Parietal lobe (tissue), 1 donor: ENCODE measurements around the gene EVA1B. TPM values are rescaled to one million over a fixed set of nuclear protein-coding genes. Genes with fewer than 3 reads are reported as not detected.

Experiments used
- total RNA-seq: library from RNA; depleted of rRNA; stranded (reverse); fragments of >200 nt; gene quantifications from one replicate; pipeline ENCODE4 v1.2.3, GENCODE V29; 2014

Gene EVA1B, protein sequence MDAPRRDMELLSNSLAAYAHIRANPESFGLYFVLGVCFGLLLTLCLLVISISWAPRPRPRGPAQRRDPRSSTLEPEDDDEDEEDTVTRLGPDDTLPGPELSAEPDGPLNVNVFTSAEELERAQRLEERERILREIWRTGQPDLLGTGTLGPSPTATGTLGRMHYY
- total RNA-seq = 1.6 TPM

DNA sequence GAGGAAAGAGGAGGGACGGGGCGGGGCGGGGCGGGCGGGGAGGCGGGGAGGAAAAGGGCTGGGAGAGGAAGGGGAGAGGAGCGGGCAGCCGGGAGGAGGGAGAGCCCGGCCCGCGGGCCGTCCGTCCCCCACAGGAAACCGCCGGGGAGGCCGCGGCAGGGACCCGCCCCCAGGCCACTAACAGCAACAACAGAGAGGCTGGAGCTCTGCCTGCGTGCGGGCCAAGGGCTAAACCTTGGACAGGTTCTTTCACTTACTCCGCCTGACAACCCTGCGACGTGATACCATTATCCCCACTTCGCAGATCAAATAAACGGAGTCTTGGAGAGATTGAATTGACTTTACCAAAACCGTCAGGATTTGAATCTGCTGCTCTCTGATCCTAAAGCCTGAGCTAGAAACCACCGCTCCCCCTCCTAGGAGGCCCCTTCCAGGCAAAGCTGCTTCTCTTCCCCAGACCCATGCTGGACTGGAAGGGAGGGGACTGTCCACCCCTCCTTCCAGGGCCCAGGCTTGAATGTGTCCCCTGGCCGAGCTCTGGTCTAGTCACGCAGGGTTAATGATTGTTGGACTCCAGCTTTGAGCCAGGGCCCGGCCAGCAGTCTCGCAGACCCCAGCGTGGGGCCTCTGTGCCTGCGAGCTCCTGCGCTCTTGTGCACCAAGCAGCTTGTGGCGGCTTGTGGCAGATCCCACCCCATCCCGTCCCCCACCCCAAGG lies at the start of gene EVA1B:
Gene EVA1B, minus strand, starts transcription at position 10 of the 717 bp plus-strand sequence. CDS start 608 bp downstream, outside the sequence.

DNA sequence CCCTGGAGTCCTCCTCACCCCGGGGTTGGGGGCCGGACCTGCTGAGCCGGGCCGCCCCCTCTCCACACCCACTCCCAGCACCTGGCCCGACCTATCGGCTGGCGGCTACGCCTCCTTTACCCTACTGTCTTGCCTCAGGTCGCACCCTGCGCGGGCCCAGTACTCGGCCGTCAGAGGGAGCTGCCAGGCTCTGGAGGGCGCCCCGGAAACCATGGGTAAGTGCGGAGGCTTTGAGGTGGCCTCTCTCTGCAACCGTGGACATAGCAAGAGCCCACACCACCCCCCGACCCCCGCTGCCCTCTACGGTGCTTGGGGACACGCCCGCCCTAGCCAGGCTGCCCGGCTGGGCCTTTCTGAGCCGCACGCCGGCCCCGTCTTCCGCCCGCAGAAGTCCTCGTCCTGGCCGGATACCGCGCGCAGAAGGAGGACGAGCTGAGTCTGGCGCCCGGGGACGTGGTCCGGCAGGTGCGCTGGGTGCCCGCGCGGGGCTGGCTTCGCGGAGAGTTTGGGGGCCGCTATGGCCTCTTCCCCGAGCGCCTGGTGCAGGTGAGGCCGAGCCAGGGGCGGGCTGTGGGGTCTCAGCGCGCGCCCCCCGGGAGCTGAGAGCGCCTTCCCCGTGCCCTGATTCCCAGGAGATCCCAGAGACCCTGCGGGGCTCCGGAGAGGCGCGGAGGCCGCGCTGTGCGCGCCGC lies 17.1 kb downstream of the EVA1B start, which contains the start of gene SH3D21:
Gene SH3D21, plus strand, starts transcription at position 159 of the 692 bp plus-strand sequence. Its CDS starts 53 bp downstream, at position 212.

Other genes starting within 250 kb of the EVA1B start
- gene TEKT2, start 239.6 kb downstream of the EVA1B start, total RNA-seq = 23.8 TPM
- 20.0 TPM for gene ADPRS, start 234.8 kb downstream of the EVA1B start, total RNA-seq
- gene COL8A2, start 198.4 kb downstream of the EVA1B start, total RNA-seq = 0.94 TPM
- gene TRAPPC3, start 174.2 kb downstream of the EVA1B start, total RNA-seq = 36.6 TPM
- 76.7 TPM for gene MAP7D1, start 167.5 kb downstream of the EVA1B start, total RNA-seq
- 101 TPM for gene THRAP3, start 99.2 kb downstream of the EVA1B start, total RNA-seq
- 4.7 TPM for gene SH3D21, start 17.3 kb downstream of the EVA1B start, total RNA-seq
- 15.0 TPM for gene STK40, start 62.3 kb upstream of the EVA1B start, total RNA-seq
- 5.3 TPM for gene LSM10, start 74.3 kb upstream of the EVA1B start, total RNA-seq
- 23.5 TPM for gene OSCP1, start 126.8 kb upstream of the EVA1B start, total RNA-seq
- 20.7 TPM for gene MRPS15, start 140.7 kb upstream of the EVA1B start, total RNA-seq
- gene CSF3R, start 159.3 kb upstream of the EVA1B start, total RNA-seq = 5.0 TPM